Neural cell (in vitro differentiated cells): ENCODE data around the gene IRS2.

ENCODE experiments used
- CTCF ChIP-seq: fragments of 450-650 bp; IDR thresholded peaks from 2 replicates; pipeline ENCODE4 v1.5.1; 2014; ENCODE audit warnings: antibody characterized with exemption, mild to moderate bottlenecking, moderate library complexity; ENCODE audit not compliant: poor library complexity, severe bottlenecking
- EP300 ChIP-seq: fragments of 450-650 bp; conservative IDR thresholded peaks from 2 replicates; pipeline ENCODE4 v1.6.1; 2014; ENCODE audit warnings: antibody characterized with exemption, mild to moderate bottlenecking, moderate library complexity; ENCODE audit not compliant: poor library complexity, severe bottlenecking
- EZH2 ChIP-seq: fragments of 200-600, 300-800 bp; shearing (Covaris generic), sonication (generic); IDR thresholded peaks from 2 replicates; pipeline ENCODE4 v1.6.1; 2014; ENCODE audit warnings: antibody characterized with exemption, low read length, borderline replicate concordance, mild to moderate bottlenecking; ENCODE audit not compliant: insufficient read depth, poor library complexity, severe bottlenecking
- MXI1 ChIP-seq: fragments of 450-650 bp; conservative IDR thresholded peaks from 2 replicates; pipeline ENCODE4 v1.6.1; 2014; ENCODE audit warnings: antibody characterized with exemption, mild to moderate bottlenecking; ENCODE audit not compliant: poor library complexity, severe bottlenecking
- POLR2AphosphoS5 ChIP-seq: IDR thresholded peaks from 2 replicates; pipeline ENCODE4 v1.6.1; 2012
- RAD21 ChIP-seq: fragments of 450-650 bp; conservative IDR thresholded peaks from 2 replicates; pipeline ENCODE4 v1.6.1; 2014; ENCODE audit warnings: antibody characterized with exemption, mild to moderate bottlenecking, moderate library complexity
- SMC3 ChIP-seq: fragments of 450-650 bp; conservative IDR thresholded peaks from 2 replicates; pipeline ENCODE4 v1.6.1; 2014; ENCODE audit warnings: antibody characterized with exemption, mild to moderate bottlenecking, moderate library complexity; ENCODE audit not compliant: poor library complexity
- TAF1 ChIP-seq: IDR thresholded peaks from 2 replicates; pipeline ENCODE4 v1.6.1; 2012; ENCODE audit warnings: low read depth

GRCh38 chr13:109833071-109833470, 46.7 kb upstream of the IRS2 start:
- TF ChIP-seq EZH2 (no peak), CTCF (no peak), POLR2AphosphoS5 (no peak), EP300 (no peak), MXI1 (no peak), TAF1 (no peak), SMC3 (no peak), RAD21 (no peak)
